Measurements from ENCODE around the gene PIP5K1C. TPM values are rescaled to one million over a fixed set of nuclear protein-coding genes. Genes with fewer than 3 reads are reported as not detected.

Gene PIP5K1C
- total RNA-seq, 1 experiment from 2014 or later = 26.9 TPM

DNA sequence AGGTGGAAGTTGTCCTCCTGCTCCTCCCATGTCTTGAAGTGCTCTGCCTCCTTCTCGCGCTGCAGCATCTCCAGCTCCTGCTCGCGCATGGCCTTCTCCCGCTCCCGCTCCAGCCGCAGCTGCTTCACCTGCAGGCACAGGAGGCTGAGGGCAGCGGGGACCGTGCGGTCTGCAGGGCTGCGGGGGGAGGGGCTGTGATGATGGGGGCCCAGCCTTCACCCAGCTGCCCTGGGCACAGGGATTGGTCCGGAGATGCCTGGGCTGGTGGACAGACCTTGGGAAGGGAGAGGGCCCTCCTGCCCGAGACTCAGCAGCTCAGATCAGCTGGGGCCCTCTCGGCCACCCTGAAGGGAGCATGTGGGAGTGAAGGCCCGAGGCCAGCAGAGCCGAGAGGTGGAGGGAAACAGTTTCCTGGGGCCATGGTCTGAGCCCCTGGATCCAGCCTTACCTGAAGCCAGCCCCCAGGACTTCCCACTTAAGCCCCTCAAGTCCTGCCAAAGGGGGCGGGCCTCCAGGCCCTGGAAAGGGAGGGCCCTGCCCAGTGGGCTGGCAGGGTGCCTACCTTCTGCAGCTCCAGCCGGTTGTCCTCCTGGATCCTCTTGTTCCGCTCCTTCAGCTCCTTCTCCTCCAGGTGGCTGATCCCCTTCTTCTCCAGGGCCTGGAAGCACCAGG, 80.0 kb downstream of the PIP5K1C start:
- no peak overlapping the region for H3K27ac ChIP-seq (ENCODE audit: low read depth, low read length)
- H3K4me2 ChIP-seq (ENCODE audit: low read length) = no peak overlapping the region
- ATAC-seq (no peak), DNase-seq (ENCODE audit: low read depth, low spot score) (no peak)
- H3K9me3 ChIP-seq (ENCODE audit: control insufficient read depth in 1 of 2, insufficient read depth in 1 of 2, low read depth in 1 of 2, low read length in 2 of 2) = no peaks in the 10 kb centered on the region
- ChIA-PET POLR2A (no interaction called here), CTCF (no interaction called here), RAD21 (ENCODE audit: low non-redundant PET in 1 of 2, low total read pairs in 2 of 2, uncharacterized antibody in 2 of 2, unreplicated experiment in 2 of 2) (no interaction called here)
- no peaks in the 10 kb centered on the region for H3K9me2 ChIP-seq (ENCODE audit: insufficient read depth)
- peaks cover 0 to 5% of the 10 kb centered on the region in 2 experiments; a peak in 2 of 4 replicates for H3K36me3 ChIP-seq (ENCODE audit: control insufficient read depth in 1 of 2, insufficient read depth in 2 of 2, low read length in 2 of 2)
- no TSS peak for BruUV-seq (replicated peaks)
- H3K4me1 ChIP-seq (ENCODE audit: control insufficient read depth in 1 of 2, insufficient read depth in 2 of 2, low read length in 2 of 2) = peaks cover 5 to 6% of the 10 kb centered on the region in 2 experiments; a peak in 3 of 4 replicates
- no peaks in the 10 kb centered on the region for H3K27me3 ChIP-seq (ENCODE audit: insufficient read depth, low read length)
- no peak overlapping the region for H3K4me3 ChIP-seq (replicated peaks in 1 of 2; ENCODE audit: low read depth in 1 of 2, low read length in 2 of 2)
- no peaks in the 10 kb centered on the region; the same call in 1 of the 2 replicates for H4K20me1 ChIP-seq (ENCODE audit: insufficient read depth)
- H3K79me2 ChIP-seq (ENCODE audit: insufficient read depth, low read length) = peaks cover 19% of the 10 kb centered on the region
- intact Hi-C loops (cut with micrococcal nuclease) = no loop called here
- H3K9ac ChIP-seq (ENCODE audit: low read length) = no peak overlapping the region
- TF ChIP-seq, protein P1, sequence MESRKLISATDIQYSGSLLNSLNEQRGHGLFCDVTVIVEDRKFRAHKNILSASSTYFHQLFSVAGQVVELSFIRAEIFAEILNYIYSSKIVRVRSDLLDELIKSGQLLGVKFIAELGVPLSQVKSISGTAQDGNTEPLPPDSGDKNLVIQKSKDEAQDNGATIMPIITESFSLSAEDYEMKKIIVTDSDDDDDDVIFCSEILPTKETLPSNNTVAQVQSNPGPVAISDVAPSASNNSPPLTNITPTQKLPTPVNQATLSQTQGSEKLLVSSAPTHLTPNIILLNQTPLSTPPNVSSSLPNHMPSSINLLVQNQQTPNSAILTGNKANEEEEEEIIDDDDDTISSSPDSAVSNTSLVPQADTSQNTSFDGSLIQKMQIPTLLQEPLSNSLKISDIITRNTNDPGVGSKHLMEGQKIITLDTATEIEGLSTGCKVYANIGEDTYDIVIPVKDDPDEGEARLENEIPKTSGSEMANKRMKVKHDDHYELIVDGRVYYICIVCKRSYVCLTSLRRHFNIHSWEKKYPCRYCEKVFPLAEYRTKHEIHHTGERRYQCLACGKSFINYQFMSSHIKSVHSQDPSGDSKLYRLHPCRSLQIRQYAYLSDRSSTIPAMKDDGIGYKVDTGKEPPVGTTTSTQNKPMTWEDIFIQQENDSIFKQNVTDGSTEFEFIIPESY (IDR thresholded peaks at IDR 0.05; ENCODE audit: extremely low read depth, insufficient replicate concordance, low read length) = no peak
- TF ChIP-seq SIN3A (IDR thresholded peaks at IDR 0.05; ENCODE audit: low read depth) (no peak), POLR2A (IDR thresholded peaks at IDR 0.05; ENCODE audit: borderline replicate concordance, extremely low read depth, insufficient read depth, insufficient read length) (no peak), EZH2 (IDR thresholded peaks at IDR 0.05) (no peak), CBX3 (IDR thresholded peaks at IDR 0.05; ENCODE audit: low read depth) (no peak), YY1 (IDR thresholded peaks at IDR 0.05; ENCODE audit: extremely low read depth, insufficient replicate concordance, low read depth, low read length) (no peak), ZNF274 (IDR thresholded peaks at IDR 0.05; ENCODE audit: low read depth, low read length) (no peak), SRF (IDR thresholded peaks at IDR 0.05; ENCODE audit: low read depth) (no peak), SP1 (IDR thresholded peaks at IDR 0.05; ENCODE audit: low read depth) (no peak), EGR1 (IDR thresholded peaks at IDR 0.05; ENCODE audit: low read depth) (no peak)
- TF ChIP-seq, protein P2, sequence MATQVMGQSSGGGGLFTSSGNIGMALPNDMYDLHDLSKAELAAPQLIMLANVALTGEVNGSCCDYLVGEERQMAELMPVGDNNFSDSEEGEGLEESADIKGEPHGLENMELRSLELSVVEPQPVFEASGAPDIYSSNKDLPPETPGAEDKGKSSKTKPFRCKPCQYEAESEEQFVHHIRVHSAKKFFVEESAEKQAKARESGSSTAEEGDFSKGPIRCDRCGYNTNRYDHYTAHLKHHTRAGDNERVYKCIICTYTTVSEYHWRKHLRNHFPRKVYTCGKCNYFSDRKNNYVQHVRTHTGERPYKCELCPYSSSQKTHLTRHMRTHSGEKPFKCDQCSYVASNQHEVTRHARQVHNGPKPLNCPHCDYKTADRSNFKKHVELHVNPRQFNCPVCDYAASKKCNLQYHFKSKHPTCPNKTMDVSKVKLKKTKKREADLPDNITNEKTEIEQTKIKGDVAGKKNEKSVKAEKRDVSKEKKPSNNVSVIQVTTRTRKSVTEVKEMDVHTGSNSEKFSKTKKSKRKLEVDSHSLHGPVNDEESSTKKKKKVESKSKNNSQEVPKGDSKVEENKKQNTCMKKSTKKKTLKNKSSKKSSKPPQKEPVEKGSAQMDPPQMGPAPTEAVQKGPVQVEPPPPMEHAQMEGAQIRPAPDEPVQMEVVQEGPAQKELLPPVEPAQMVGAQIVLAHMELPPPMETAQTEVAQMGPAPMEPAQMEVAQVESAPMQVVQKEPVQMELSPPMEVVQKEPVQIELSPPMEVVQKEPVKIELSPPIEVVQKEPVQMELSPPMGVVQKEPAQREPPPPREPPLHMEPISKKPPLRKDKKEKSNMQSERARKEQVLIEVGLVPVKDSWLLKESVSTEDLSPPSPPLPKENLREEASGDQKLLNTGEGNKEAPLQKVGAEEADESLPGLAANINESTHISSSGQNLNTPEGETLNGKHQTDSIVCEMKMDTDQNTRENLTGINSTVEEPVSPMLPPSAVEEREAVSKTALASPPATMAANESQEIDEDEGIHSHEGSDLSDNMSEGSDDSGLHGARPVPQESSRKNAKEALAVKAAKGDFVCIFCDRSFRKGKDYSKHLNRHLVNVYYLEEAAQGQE (IDR thresholded peaks at IDR 0.05; ENCODE audit: low read depth) = no peak
- TF ChIP-seq, protein P3, sequence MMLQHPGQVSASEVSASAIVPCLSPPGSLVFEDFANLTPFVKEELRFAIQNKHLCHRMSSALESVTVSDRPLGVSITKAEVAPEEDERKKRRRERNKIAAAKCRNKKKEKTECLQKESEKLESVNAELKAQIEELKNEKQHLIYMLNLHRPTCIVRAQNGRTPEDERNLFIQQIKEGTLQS (IDR thresholded peaks at IDR 0.05) = no peak
- TF ChIP-seq, protein P4, sequence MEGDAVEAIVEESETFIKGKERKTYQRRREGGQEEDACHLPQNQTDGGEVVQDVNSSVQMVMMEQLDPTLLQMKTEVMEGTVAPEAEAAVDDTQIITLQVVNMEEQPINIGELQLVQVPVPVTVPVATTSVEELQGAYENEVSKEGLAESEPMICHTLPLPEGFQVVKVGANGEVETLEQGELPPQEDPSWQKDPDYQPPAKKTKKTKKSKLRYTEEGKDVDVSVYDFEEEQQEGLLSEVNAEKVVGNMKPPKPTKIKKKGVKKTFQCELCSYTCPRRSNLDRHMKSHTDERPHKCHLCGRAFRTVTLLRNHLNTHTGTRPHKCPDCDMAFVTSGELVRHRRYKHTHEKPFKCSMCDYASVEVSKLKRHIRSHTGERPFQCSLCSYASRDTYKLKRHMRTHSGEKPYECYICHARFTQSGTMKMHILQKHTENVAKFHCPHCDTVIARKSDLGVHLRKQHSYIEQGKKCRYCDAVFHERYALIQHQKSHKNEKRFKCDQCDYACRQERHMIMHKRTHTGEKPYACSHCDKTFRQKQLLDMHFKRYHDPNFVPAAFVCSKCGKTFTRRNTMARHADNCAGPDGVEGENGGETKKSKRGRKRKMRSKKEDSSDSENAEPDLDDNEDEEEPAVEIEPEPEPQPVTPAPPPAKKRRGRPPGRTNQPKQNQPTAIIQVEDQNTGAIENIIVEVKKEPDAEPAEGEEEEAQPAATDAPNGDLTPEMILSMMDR (IDR thresholded peaks at IDR 0.05 in 2 of 3, conservative IDR thresholded peaks at IDR 0.05 in 1 of 3; ENCODE audit: borderline replicate concordance in 1 of 3, insufficient read depth in 1 of 3, low read depth in 2 of 3, low read length in 2 of 3) = no peak
- H2AFZ ChIP-seq (ENCODE audit: low read depth, low read length, poor library complexity, severe bottlenecking) = no peak overlapping the region
